ENCODE data around the gene SOST.
A peak's percentile ranks its signal among the peaks of the same experiment; 100 is the strongest.

Gene SOST

GRCh38 chr17:43778337-43779144, 19.9 kb upstream of the SOST start, which contains the start of gene DUSP3:
DUSP3 (minus strand) TSS chr17:43778977; CDS start chr17:43778924, 53 bp downstream.
- DNase-seq (ENCODE audit: insufficient read length, low spot score) (peak; percentile 92), FAIRE-seq (peak; percentile 82)
- TF ChIP-seq POLR2A (IDR thresholded peaks at IDR 0.05; ENCODE audit: low read depth, low read length) (0 out of 2 replicates have a peak, but pooled peaks have one; percentile 47), PAX5 (IDR thresholded peaks at IDR 0.05; ENCODE audit: insufficient read depth, low read length, severe bottlenecking) (no peak)

- DNase-seq (ENCODE audit: insufficient read length, low spot score) = no peak
- TF ChIP-seq POLR2AphosphoS5 (IDR thresholded peaks at IDR 0.05; ENCODE audit: low read depth, low read length) (no peak), TAF1 (IDR thresholded peaks at IDR 0.05; ENCODE audit: low read depth, low read length) (no peak), POU2F2 (IDR thresholded peaks at IDR 0.05; ENCODE audit: low read depth, low read length) (no peak), PAX5 (IDR thresholded peaks at IDR 0.05; ENCODE audit: insufficient read depth, low read length, severe bottlenecking) (no peak), POLR2A (IDR thresholded peaks at IDR 0.05; ENCODE audit: low read depth, low read length) (no peak), SPI1 (IDR thresholded peaks at IDR 0.05; ENCODE audit: low read depth, low read length) (no peak)
- no peak for FAIRE-seq
These were observed 16.0 kb upstream of the SOST start for GRCh38 chr17:43774304-43775250.

- TF ChIP-seq POLR2AphosphoS5 (IDR thresholded peaks at IDR 0.05; ENCODE audit: low read depth, low read length) (no peak), SPI1 (IDR thresholded peaks at IDR 0.05; ENCODE audit: low read depth, low read length) (no peak), POU2F2 (IDR thresholded peaks at IDR 0.05; ENCODE audit: low read depth, low read length) (no peak), TAF1 (IDR thresholded peaks at IDR 0.05; ENCODE audit: low read depth, low read length) (no peak), POLR2A (IDR thresholded peaks at IDR 0.05; ENCODE audit: low read depth, low read length) (no peak), PAX5 (IDR thresholded peaks at IDR 0.05; ENCODE audit: insufficient read depth, low read length, severe bottlenecking) (no peak)
- DNase-seq (ENCODE audit: insufficient read length, low spot score) = no peak
- FAIRE-seq = no peak
These were observed 14.5 kb upstream of the SOST start for GRCh38 chr17:43772877-43773648.

GRCh38 chr17:43771463-43771862, 12.9 kb upstream of the SOST start:
- FAIRE-seq (no peak), DNase-seq (ENCODE audit: insufficient read length, low spot score) (no peak)
- TF ChIP-seq SPI1 (IDR thresholded peaks at IDR 0.05; ENCODE audit: low read depth, low read length) (no peak), POU2F2 (IDR thresholded peaks at IDR 0.05; ENCODE audit: low read depth, low read length) (no peak), TAF1 (IDR thresholded peaks at IDR 0.05; ENCODE audit: low read depth, low read length) (no peak), POLR2AphosphoS5 (IDR thresholded peaks at IDR 0.05; ENCODE audit: low read depth, low read length) (no peak), POLR2A (IDR thresholded peaks at IDR 0.05; ENCODE audit: low read depth, low read length) (no peak), PAX5 (IDR thresholded peaks at IDR 0.05; ENCODE audit: insufficient read depth, low read length, severe bottlenecking) (no peak)

- TF ChIP-seq PAX5 (IDR thresholded peaks at IDR 0.05; ENCODE audit: insufficient read depth, low read length, severe bottlenecking) = no peak
- no peak for TF ChIP-seq POU2F2 (IDR thresholded peaks at IDR 0.05; ENCODE audit: low read depth, low read length)
- TF ChIP-seq SPI1 (IDR thresholded peaks at IDR 0.05; ENCODE audit: low read depth, low read length) = no peak
- no peak for TF ChIP-seq POLR2A (IDR thresholded peaks at IDR 0.05; ENCODE audit: low read depth, low read length)
- no peak for TF ChIP-seq TAF1 (IDR thresholded peaks at IDR 0.05; ENCODE audit: low read depth, low read length)
- TF ChIP-seq POLR2AphosphoS5 (IDR thresholded peaks at IDR 0.05; ENCODE audit: low read depth, low read length) = no peak
- FAIRE-seq (no peak), DNase-seq (ENCODE audit: insufficient read length, low spot score) (no peak)
These were observed 12.4 kb upstream of the SOST start for GRCh38 chr17:43770957-43771356.

- no peak for FAIRE-seq
These were observed 11.3 kb upstream of the SOST start for GRCh38 chr17:43769859-43770258.

GRCh38 chr17:43769426-43769825, 10.8 kb upstream of the SOST start:
- FAIRE-seq (no peak), DNase-seq (ENCODE audit: insufficient read length, low spot score) (no peak)
- no peak for TF ChIP-seq POLR2AphosphoS5 (IDR thresholded peaks at IDR 0.05; ENCODE audit: low read depth, low read length)
- TF ChIP-seq POU2F2 (IDR thresholded peaks at IDR 0.05; ENCODE audit: low read depth, low read length) = no peak
- no peak for TF ChIP-seq PAX5 (IDR thresholded peaks at IDR 0.05; ENCODE audit: insufficient read depth, low read length, severe bottlenecking)
- TF ChIP-seq TAF1 (IDR thresholded peaks at IDR 0.05; ENCODE audit: low read depth, low read length) = no peak
- no peak for TF ChIP-seq SPI1 (IDR thresholded peaks at IDR 0.05; ENCODE audit: low read depth, low read length)
- no peak for TF ChIP-seq POLR2A (IDR thresholded peaks at IDR 0.05; ENCODE audit: low read depth, low read length)

More at GRCh38 chr17:43769859-43770258, 11.3 kb upstream of the SOST start:
- no peak for DNase-seq (ENCODE audit: insufficient read length, low spot score)
- TF ChIP-seq POLR2AphosphoS5 (IDR thresholded peaks at IDR 0.05; ENCODE audit: low read depth, low read length) (no peak), POU2F2 (IDR thresholded peaks at IDR 0.05; ENCODE audit: low read depth, low read length) (no peak), TAF1 (IDR thresholded peaks at IDR 0.05; ENCODE audit: low read depth, low read length) (no peak), PAX5 (IDR thresholded peaks at IDR 0.05; ENCODE audit: insufficient read depth, low read length, severe bottlenecking) (no peak), POLR2A (IDR thresholded peaks at IDR 0.05; ENCODE audit: low read depth, low read length) (no peak), SPI1 (IDR thresholded peaks at IDR 0.05; ENCODE audit: low read depth, low read length) (no peak)

GRCh38 chr17:43768943-43769342, 10.4 kb upstream of the SOST start:
- TF ChIP-seq POLR2A (IDR thresholded peaks at IDR 0.05; ENCODE audit: low read depth, low read length) (no peak), POU2F2 (IDR thresholded peaks at IDR 0.05; ENCODE audit: low read depth, low read length) (no peak), TAF1 (IDR thresholded peaks at IDR 0.05; ENCODE audit: low read depth, low read length) (no peak), POLR2AphosphoS5 (IDR thresholded peaks at IDR 0.05; ENCODE audit: low read depth, low read length) (no peak), SPI1 (IDR thresholded peaks at IDR 0.05; ENCODE audit: low read depth, low read length) (no peak)
- DNase-seq (ENCODE audit: insufficient read length, low spot score) = no peak
- no peak for FAIRE-seq

All from GM12891 (cell line).